Measurements from ENCODE around the gene RPL22L1. TPM values are rescaled to one million over a fixed set of nuclear protein-coding genes. Genes with fewer than 3 reads are reported as not detected.
"Not testable (repeated sequence)": the region's sequence is repeated elsewhere in the genome, so short reads cannot be mapped to it uniquely, and the experiment has no call there.

Gene RPL22L1
- total RNA-seq, 1 donor from 2014 or later = 71.3 TPM

- FAIRE-seq (no peak), DNase-seq (ENCODE audit: low read depth) (no peak)
- no peak overlapping the region for H3K4me3 ChIP-seq (ENCODE audit: low read depth, low read length)
- no peak for TF ChIP-seq CTCF (IDR thresholded peaks at IDR 0.05; ENCODE audit: insufficient read depth, low read length, severe bottlenecking)
- no peaks in the 10 kb centered on the region for H3K36me3 ChIP-seq (ENCODE audit: control insufficient read depth, insufficient read depth, low read length)
- no peaks in the 10 kb centered on the region for H3K27me3 ChIP-seq (ENCODE audit: control insufficient read depth, insufficient read depth, low read length)
These were observed 33.1 kb upstream of the RPL22L1 start for GRCh38 chr3:170903123-170903522.

- H3K36me3 ChIP-seq (ENCODE audit: control insufficient read depth, insufficient read depth, low read length) = no peaks in the 10 kb centered on the region
These were observed 29.5 kb upstream of the RPL22L1 start for GRCh38 chr3:170899455-170899854.

GRCh38 chr3:170897978-170898377 lies 28.0 kb upstream of the RPL22L1 start:
- no peak for FAIRE-seq
- no peak overlapping the region for H3K4me3 ChIP-seq (ENCODE audit: low read depth, low read length)

More at GRCh38 chr3:170899455-170899854, 29.5 kb upstream of the RPL22L1 start:
- Histone ChIP-seq H3K27me3 (ENCODE audit: control insufficient read depth, insufficient read depth, low read length) (no peaks in the 10 kb centered on the region), H3K4me3 (ENCODE audit: low read depth, low read length) (no peak overlapping the region)
- DNase-seq (ENCODE audit: low read depth) = no peak
- no peak for TF ChIP-seq CTCF (IDR thresholded peaks at IDR 0.05; ENCODE audit: insufficient read depth, low read length, severe bottlenecking)
- FAIRE-seq = no peak

GRCh38 chr3:170897199-170897598 lies 27.2 kb upstream of the RPL22L1 start:
- not testable (repeated sequence) for H3K27me3 ChIP-seq (ENCODE audit: control insufficient read depth, insufficient read depth, low read length); DNase-seq (ENCODE audit: low read depth); H3K4me3 ChIP-seq (ENCODE audit: low read depth, low read length); FAIRE-seq; H3K36me3 ChIP-seq (ENCODE audit: control insufficient read depth, insufficient read depth, low read length)

More at GRCh38 chr3:170897978-170898377, 28.0 kb upstream of the RPL22L1 start:
- no peak for TF ChIP-seq CTCF (IDR thresholded peaks at IDR 0.05; ENCODE audit: insufficient read depth, low read length, severe bottlenecking)
- Histone ChIP-seq H3K27me3 (ENCODE audit: control insufficient read depth, insufficient read depth, low read length) (no peaks in the 10 kb centered on the region), H3K36me3 (ENCODE audit: control insufficient read depth, insufficient read depth, low read length) (no peaks in the 10 kb centered on the region)
- no peak for DNase-seq (ENCODE audit: low read depth)

GRCh38 chr3:170896781-170897180 lies 26.8 kb upstream of the RPL22L1 start:
- Histone ChIP-seq H3K27me3 (ENCODE audit: control insufficient read depth, insufficient read depth, low read length) (no peaks in the 10 kb centered on the region), H3K4me3 (ENCODE audit: low read depth, low read length) (no peak overlapping the region), H3K36me3 (ENCODE audit: control insufficient read depth, insufficient read depth, low read length) (no peaks in the 10 kb centered on the region)
- DNase-seq (ENCODE audit: low read depth) (no peak), FAIRE-seq (no peak)
- TF ChIP-seq CTCF (IDR thresholded peaks at IDR 0.05; ENCODE audit: insufficient read depth, low read length, severe bottlenecking) = no peak

GRCh38 chr3:170896333-170896732 lies 26.3 kb upstream of the RPL22L1 start:
- not testable (repeated sequence) for H3K27me3 ChIP-seq (ENCODE audit: control insufficient read depth, insufficient read depth, low read length); FAIRE-seq; H3K36me3 ChIP-seq (ENCODE audit: control insufficient read depth, insufficient read depth, low read length); DNase-seq (ENCODE audit: low read depth); H3K4me3 ChIP-seq (ENCODE audit: low read depth, low read length)

GRCh38 chr3:170893895-170894294 lies 23.9 kb upstream of the RPL22L1 start:
- no peak for TF ChIP-seq CTCF (IDR thresholded peaks at IDR 0.05; ENCODE audit: insufficient read depth, low read length, severe bottlenecking)
- no peak for FAIRE-seq
- DNase-seq (ENCODE audit: low read depth) = no peak
- no peaks in the 10 kb centered on the region for H3K36me3 ChIP-seq (ENCODE audit: control insufficient read depth, insufficient read depth, low read length)
- no peaks in the 10 kb centered on the region for H3K27me3 ChIP-seq (ENCODE audit: control insufficient read depth, insufficient read depth, low read length)
- no peak overlapping the region for H3K4me3 ChIP-seq (ENCODE audit: low read depth, low read length)
